Stimulated activated CD8-positive, alpha-beta memory T cell treated with anti-CD3 and anti-CD28 coated beads, Interleukin-4, amount 100 ng/mL, for 48 hours (primary cell): Measurements from ENCODE around the gene INO80.

Experiments used
- DNase-seq: peaks from one replicate; pipeline ENCODE4 v3.0.0-alpha.2; 2020

INO80 gene

DNA sequence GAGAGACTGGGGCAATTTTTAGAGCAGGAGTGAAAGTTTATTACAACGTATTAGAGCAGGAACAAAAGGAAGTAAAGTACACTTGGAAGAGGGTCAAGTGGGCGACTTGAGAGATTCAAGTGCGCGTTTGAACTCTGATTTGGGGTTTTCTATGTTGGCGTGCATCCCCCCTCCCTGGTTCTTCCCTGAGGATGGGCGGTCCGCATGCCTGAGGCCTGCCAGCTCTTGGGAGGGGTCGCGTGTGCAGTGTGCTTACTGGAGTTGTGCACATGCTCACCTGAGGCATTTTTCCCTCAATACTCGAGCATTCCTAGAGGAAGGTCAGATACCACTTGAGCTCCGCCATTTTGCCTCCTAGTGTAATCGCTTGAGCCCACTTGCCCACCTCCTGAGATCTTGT lies 173.2 kb downstream of the INO80 start:
- DNase-seq, result no peak

- no peak for DNase-seq
Observed at GRCh38 chr15:40942337-40942854, 173.7 kb downstream of the INO80 start.

DNA sequence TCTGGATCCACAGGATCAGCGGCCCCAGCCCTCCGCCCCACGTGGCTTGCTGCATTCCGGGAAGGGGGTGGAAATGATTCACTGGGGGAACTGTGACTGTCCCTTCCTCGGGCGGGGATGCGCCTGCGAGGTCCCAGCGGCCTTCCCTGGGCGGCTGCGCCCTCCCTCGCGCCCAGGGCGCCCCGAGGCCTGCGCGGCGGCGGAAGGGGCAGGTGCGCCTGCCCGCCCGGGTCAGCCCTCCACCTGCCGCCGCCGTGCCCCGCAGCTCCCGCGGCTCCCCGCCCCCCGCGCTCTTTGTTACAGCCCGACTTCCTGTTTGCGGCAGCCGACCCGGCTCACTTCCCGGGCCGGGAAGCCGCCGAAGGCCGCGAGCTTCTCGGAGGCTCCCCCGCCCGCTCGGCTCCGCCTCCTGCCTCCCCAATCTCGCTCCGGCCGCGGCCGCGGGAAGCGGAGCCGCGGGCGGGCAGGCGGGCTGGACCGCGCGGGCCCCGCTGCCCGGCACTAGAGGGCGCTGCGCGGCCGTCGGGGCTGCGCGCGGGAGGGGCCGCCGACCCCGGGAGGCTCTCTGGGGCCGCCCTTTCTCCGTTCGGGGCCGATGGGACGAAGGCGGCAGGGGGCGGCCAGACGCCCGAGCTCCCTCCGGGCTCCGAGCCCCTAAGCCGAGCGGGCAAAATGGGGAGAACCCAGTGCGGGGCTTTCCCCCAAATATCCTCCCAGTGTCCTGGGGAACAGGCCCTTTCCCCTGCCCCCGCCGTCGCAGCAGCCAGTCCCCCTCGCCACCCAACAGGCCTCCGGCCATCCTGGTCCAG lies 174.3 kb downstream of the INO80 start:
- DNase-seq, result peak; percentile 77

- DNase-seq, result no peak
Observed at GRCh38 chr15:40941068-40941527, 175.0 kb downstream of the INO80 start.

- DNase-seq, result no peak
Observed at GRCh38 chr15:40940296-40940801, 175.7 kb downstream of the INO80 start.

- DNase-seq, result no peak
Observed at GRCh38 chr15:40938536-40938870, 177.6 kb downstream of the INO80 start.

DNA sequence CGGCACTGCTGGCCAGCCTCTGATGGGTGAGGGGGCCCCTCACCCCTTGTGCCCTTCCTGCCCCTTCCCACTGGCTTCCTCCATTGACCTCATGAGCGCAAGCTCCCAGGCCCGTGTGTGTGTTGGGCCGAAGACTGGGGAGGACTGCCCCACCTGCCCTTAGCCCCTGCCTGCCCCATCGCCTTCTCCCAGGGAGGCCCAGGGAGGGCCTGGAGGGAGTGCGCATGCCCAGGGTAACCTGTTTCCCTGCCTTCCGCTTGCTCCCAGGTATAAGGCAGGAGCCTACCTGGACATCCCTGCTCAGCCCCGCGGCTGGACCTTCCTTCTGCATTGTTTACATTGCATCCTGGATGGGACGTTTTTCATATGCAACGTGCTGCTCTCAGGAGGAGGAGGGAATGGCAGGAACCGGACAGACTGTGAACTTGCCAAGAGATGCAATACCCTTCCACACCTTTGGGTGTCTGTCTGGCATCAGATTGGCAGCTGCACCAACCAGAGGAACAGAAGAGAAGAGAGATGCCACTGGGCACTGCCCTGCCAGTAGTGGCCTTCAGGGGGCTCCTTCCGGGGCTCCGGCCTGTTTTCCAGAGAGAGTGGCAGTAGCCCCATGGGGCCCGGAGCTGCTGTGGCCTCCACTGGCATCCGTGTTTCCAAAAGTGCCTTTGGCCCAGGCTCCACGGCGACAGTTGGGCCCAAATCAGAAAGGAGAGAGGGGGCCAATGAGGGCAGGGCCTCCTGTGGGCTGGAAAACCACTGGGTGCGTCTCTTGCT lies 178.1 kb downstream of the INO80 start:
- no peak for DNase-seq

DNA sequence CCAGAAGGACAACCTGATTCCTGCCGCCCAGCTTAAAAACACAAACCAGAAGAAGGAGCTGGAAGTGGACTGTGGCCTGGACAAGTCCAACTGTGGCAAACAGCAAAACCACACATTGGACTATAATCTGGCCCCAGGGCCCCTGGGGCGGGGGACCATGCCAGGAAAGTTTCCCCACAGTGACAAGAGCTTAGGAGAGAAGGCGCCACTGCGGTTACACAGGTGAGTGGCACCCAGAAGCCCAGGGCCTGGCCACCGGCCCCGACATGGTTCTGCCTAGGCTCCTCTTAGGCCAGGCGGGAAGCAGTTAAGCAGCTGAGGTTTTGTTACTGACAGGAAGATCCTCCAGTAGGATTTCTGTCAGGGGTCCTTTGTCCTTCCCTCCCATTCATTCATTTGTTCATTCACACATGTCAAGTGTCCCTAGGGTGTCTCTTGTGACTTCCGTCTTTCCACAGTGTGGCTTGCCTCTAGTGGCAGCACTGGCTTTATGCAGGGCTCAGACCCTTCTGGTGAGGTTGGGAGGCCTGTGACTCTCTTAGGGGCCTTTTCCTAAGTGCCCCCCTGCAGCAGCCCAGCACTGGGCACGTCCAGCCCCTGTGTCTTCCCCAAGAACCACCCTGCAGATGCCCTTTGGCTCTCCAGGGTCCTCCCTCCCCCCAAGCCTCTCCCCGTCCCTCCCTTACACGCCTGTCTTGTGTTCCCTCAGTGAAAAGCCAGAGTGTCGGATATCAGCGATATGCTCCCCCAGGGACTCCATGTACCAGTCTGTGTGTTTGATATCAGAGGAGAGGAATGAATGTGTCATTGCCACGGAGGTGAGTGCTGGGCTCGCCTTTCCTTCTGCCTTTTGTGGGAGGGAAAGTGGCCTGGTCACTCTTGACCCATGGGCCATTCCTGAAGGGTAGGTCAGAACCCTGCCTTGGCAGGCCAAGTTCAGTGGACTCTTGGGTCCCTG lies 179.1 kb downstream of the INO80 start:
- no peak for DNase-seq

- DNase-seq, result no peak
Observed at GRCh38 chr15:40936234-40936708, 179.8 kb downstream of the INO80 start.

GRCh38 chr15:40934457-40934856 lies 181.6 kb downstream of the INO80 start:
- no peak for DNase-seq

DNA sequence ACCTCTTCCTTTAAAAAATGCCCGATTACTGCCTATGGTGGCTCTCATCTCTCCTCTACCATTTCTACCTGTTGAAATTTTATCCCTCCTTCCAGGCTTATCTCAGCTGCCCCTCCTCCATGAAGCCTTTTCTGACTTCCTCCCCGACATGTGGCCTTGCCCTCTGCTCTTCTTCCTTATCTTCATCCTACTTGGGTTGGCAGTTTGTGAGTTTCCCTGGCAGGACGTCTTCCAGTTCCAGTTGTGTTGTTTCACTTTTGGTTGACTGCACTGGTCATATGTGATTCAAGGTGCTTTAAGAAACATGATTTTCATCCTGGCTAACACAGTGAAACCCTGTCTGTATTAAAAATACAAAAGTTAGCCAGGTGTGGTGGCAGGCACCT lies 182.6 kb downstream of the INO80 start:
- DNase-seq, result no peak

DNA sequence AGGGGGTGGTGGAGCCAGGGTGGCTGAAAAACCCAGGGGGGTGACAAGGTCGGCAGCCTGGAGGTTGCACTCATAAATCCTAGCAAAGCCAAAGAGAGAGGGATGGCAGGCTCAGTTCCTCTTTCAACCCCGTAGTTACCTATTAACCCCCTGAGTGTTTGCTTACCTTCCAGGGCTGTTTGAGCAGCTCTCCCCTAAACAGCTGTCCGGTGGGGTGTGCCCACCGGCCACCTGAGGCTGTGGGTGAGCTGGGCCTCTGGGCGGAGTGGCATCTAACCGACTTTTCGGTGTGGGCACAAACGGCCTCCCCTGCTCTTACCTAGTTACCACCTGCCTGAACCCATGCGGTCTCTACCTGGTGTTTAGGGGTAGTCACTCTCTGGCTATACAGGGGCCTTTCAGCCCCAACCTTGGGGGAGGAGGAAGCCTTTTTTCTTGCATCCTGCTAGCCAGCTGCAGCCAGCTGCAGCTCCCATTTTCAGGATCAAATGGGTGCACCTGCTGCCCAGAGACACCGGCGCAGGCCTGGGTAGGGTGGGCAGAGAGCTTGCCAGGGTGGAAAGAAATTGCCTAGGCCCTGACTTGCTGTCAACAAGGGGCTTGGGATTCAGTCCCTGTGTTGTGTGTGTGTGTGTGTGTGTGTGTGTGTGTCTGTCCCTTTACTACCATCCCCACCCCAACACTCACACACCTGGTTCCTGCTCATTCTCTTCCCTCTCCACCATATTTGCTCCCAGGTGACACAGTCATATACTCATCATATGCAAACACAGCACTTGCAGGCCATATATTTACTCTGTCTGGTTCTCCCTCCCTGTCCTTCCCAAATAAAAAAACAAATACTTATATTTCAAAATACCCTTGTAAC lies 183.2 kb downstream of the INO80 start:
- DNase-seq, result no peak

DNA sequence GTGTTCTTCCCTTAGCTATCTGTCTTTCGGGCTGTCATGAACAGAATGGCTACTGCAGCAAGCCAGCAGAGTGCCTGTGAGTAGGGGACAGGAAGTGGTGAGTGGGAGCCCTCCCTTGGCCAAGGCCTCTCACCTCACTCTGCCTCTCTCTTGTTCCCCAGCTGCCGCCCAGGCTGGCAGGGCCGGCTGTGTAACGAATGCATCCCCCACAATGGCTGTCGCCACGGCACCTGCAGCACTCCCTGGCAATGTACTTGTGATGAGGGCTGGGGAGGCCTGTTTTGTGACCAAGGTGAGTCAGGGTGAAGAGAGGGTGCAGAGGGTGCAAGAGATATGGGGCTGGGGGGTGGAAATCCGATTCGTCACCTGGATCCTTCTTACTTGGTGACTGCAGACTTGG lies 183.9 kb downstream of the INO80 start:
- DNase-seq, result no peak

GRCh38 chr15:40931300-40932142 lies 184.6 kb downstream of the INO80 start:
- DNase-seq, result no peak

GRCh38 chr15:40930430-40931299 lies 185.4 kb downstream of the INO80 start:
- peak; percentile 81 for DNase-seq

- no peak for DNase-seq
Observed at GRCh38 chr15:40929660-40930429, 186.2 kb downstream of the INO80 start.
